HepG2 (cell line): ENCODE results near the gene ADAM19. TPM values are rescaled to one million over a fixed set of nuclear protein-coding genes. Genes with fewer than 3 reads are reported as not detected.

Experiments used
- ATAC-seq: fragments of 200-7000 bp; cut with Tn5 transposase; 3 replicates; pipeline ENCODE4 v1.9.1; 2020; ENCODE audit warnings: mild to moderate bottlenecking, moderate library complexity
- BruUV-seq: library from RNA; stranded (reverse); fragments of 400-500 nt; replicated peaks from 2 replicates; lab custom pipeline; 2021; lab: Mats Ljungman, UMichigan
- CTCF ChIA-PET: fragments of 300-600 bp; formaldehyde crosslinking; extraction: SDS; loops from one replicate; lab custom pipeline; 2021; ENCODE audit warnings: low total read pairs, inconsistent platforms, low intra/inter-chr PET ratio; lab: Yijun Ruan, JAX
- POLR2A ChIA-PET: fragments of 350-600 bp; sonication (Branson Sonifier 250); formaldehyde crosslinking; loops from one replicate; lab custom pipeline; 2020; ENCODE audit warnings: antibody characterized with exemption, inconsistent platforms; lab: Yijun Ruan, JAX
- DNase-seq: peaks from one replicate; pipeline ENCODE4 v3.0.0-alpha.2; 2015; ENCODE audit warnings: low spot score
- FAIRE-seq: peaks from 3 replicates; lab custom pipeline; 2011; peaks lifted over from hg19 to GRCh38; lab: Jason Lieb, UNC
- H2AFZ ChIP-seq: one replicate; pipeline ENCODE4 v1.6.1; 2011; ENCODE audit warnings: low read length, inconsistent platforms
- H3K27ac ChIP-seq: fragments of 300-600 bp; 3 replicates; pipeline ENCODE4 v1.8.0; 2011; ENCODE audit warnings: mixed run types, mild to moderate bottlenecking, mixed read lengths, low read length, inconsistent platforms; ENCODE audit not compliant: insufficient read depth; ENCODE audit errors: extremely low read length
- H3K27me3 ChIP-seq, 2 experiments: fragments of 200-600 bp in 1 of 2; 2 replicates in 1 of 2; 3 replicates in 1 of 2; pipeline versions ENCODE4 v1.6.0 to v1.8.0; 2011; ENCODE audit warnings: low read length in 2 of 2, mild to moderate bottlenecking in 2 of 2, moderate library complexity in 2 of 2, inconsistent platforms in 1 of 2; ENCODE audit not compliant: insufficient read depth in 2 of 2, control insufficient read depth in 1 of 2
- H3K36me3 ChIP-seq, 2 experiments: fragments of 200-600 bp in 1 of 2; replicated peaks in 1 of 2; 2 replicates in 1 of 2; 3 replicates in 1 of 2; pipeline versions ENCODE4 v1.5.1 to v1.8.0; 2011; ENCODE audit warnings: low read length in 2 of 2, inconsistent platforms in 1 of 2; ENCODE audit not compliant: insufficient read depth in 2 of 2, control insufficient read depth in 1 of 2
- H3K4me1 ChIP-seq: 2 replicates; pipeline ENCODE4 v1.5.1; 2012; ENCODE audit warnings: low read length, inconsistent platforms; ENCODE audit not compliant: insufficient read depth
- H3K4me2 ChIP-seq: 2 replicates; pipeline ENCODE4 v1.6.0; 2011; ENCODE audit warnings: low read depth, low read length, inconsistent platforms
- H3K4me3 ChIP-seq, 3 experiments: fragments of 200-600 bp in 1 of 3; sonication (generic), shearing (Covaris generic) in 1 of 3; replicated peaks in 1 of 3; 2 replicates each; pipeline ENCODE4 v1.5.1; 2011 to 2016; ENCODE audit warnings: low read length in 3 of 3, inconsistent platforms in 2 of 3, low read depth in 2 of 3, mild to moderate bottlenecking in 2 of 3, control low read depth in 1 of 3, mixed read lengths in 1 of 3; ENCODE audit not compliant: insufficient read depth in 1 of 3
- H3K79me2 ChIP-seq: one replicate; pipeline ENCODE4 v1.6.1; 2011; ENCODE audit warnings: low read length, inconsistent platforms; ENCODE audit not compliant: insufficient read depth
- H3K9ac ChIP-seq: 2 replicates; pipeline ENCODE4 v1.6.0; 2011; ENCODE audit warnings: mild to moderate bottlenecking, low read depth, low read length, inconsistent platforms; ENCODE audit not compliant: insufficient read depth
- H3K9me3 ChIP-seq: 2 replicates; pipeline ENCODE4 v1.5.1; 2012; ENCODE audit warnings: mild to moderate bottlenecking, low read length
- H4K20me1 ChIP-seq: 2 replicates; pipeline ENCODE4 v1.6.0; 2011; ENCODE audit warnings: inconsistent platforms, mild to moderate bottlenecking, low read length, moderate library complexity; ENCODE audit not compliant: insufficient read depth
- CREM ChIP-seq, 2 experiments: sonication (generic) in 1 of 2; formaldehyde crosslinking in 1 of 2; IDR thresholded peaks; 2 replicates each; pipeline versions ENCODE4 v1.4.0 to v1.6.1; 2016 to 2020; ENCODE audit warnings: antibody characterized with exemption in 1 of 2, mild to moderate bottlenecking in 1 of 2, missing genetic modification reagents in 1 of 2
- DNMT1 ChIP-seq: sonication (generic); formaldehyde crosslinking; IDR thresholded peaks from 2 replicates; pipeline ENCODE4 v1.5.1; 2020; ENCODE audit warnings: mild to moderate bottlenecking, missing genetic modification reagents
- DR1 ChIP-seq: sonication (generic); formaldehyde crosslinking; IDR thresholded peaks from 2 replicates; pipeline ENCODE4 v1.8.0; 2021; ENCODE audit warnings: mild to moderate bottlenecking, missing genetic modification reagents, inconsistent platforms
- FIP1L1 ChIP-seq: fragments of 200-400 bp; formaldehyde crosslinking; IDR thresholded peaks from 2 replicates; pipeline ENCODE4 v1.6.1; 2018; ENCODE audit warnings: low read depth, mild to moderate bottlenecking, low read length, moderate library complexity, borderline replicate concordance; ENCODE audit not compliant: insufficient read depth
- FOXK2 ChIP-seq: fragments of 450-650 bp; IDR thresholded peaks from 2 replicates; pipeline ENCODE4 v1.6.1; 2016
- MATR3 ChIP-seq: sonication (generic); formaldehyde crosslinking; IDR thresholded peaks from 2 replicates; pipeline ENCODE4 v1.4.0; 2020; ENCODE audit warnings: missing genetic modification reagents
- MXD4 ChIP-seq: IDR thresholded peaks from 2 replicates; pipeline ENCODE4 v1.6.1; 2016; ENCODE audit warnings: mild to moderate bottlenecking, missing biosample characterization, missing genetic modification reagents
- RFX5 ChIP-seq: IDR thresholded peaks from 2 replicates; pipeline ENCODE4 v1.6.1; 2011; ENCODE audit warnings: low read depth, low read length, improper control_type of control experiment
- SAFB2 ChIP-seq: sonication (generic); formaldehyde crosslinking; IDR thresholded peaks from 2 replicates; pipeline ENCODE4 v1.5.1; 2020; ENCODE audit warnings: missing genetic modification reagents, low read depth, mild to moderate bottlenecking, borderline replicate concordance
- STAG1 ChIP-seq: sonication (generic); formaldehyde crosslinking; IDR thresholded peaks from 2 replicates; pipeline ENCODE4 v1.4.0; 2020; ENCODE audit warnings: missing genetic modification reagents
- TEAD2 ChIP-seq: sonication (generic); formaldehyde crosslinking; IDR thresholded peaks from 2 replicates; pipeline ENCODE4 v1.9.0; 2021; ENCODE audit warnings: missing genetic modification reagents
- ZNF180 ChIP-seq: sonication (generic); formaldehyde crosslinking; IDR thresholded peaks from 2 replicates; pipeline ENCODE4 v1.4.0; 2020; ENCODE audit warnings: low read depth, missing genetic modification reagents, borderline replicate concordance
- ZNF33B ChIP-seq: sonication (generic); formaldehyde crosslinking; IDR thresholded peaks from 2 replicates; pipeline ENCODE4 v1.5.1; 2020; ENCODE audit warnings: mild to moderate bottlenecking, missing genetic modification reagents
- ZNF549 ChIP-seq: sonication (generic); formaldehyde crosslinking; IDR thresholded peaks from 2 replicates; pipeline ENCODE4 v1.5.0; 2020; ENCODE audit warnings: missing genetic modification reagents
- ZNF562 ChIP-seq: sonication (generic); formaldehyde crosslinking; IDR thresholded peaks from 2 replicates; pipeline ENCODE4 v1.8.0; 2022; ENCODE audit warnings: missing genetic modification reagents, borderline replicate concordance
- ZNF781 ChIP-seq: sonication (generic); formaldehyde crosslinking; IDR thresholded peaks from 2 replicates; pipeline ENCODE4 v1.5.1; 2020; ENCODE audit warnings: borderline replicate concordance, mild to moderate bottlenecking, missing genetic modification reagents; ENCODE audit errors: not compliant biosample characterization
- WGBS: methylation state at CpG from one replicate; pipeline ENCODE4 v1.1.6; 2017; ENCODE audit warnings: low lambda C conversion rate; 5-methylcytosine and 5-hydroxymethylcytosine counted together
- in situ Hi-C: cut with HindIII; loops from 2 replicates; pipeline ENCODE4 v1.10.0; 2017; ENCODE audit warnings: low pct_unique_long_range_greater_than_20kb; ENCODE audit not compliant: extremely low pct_ligation_motif_present
- intact Hi-C: fragments of 100-400 bp; cut with micrococcal nuclease; formaldehyde crosslinking; loops from one replicate; pipeline ENCODE4 v1.10.0; 2022; ENCODE audit not compliant: unreplicated experiment
- polyA plus RNA-seq, 8 experiments: library from polyadenylated mRNA; depleted of rRNA in 3 of 8; stranded (reverse) in 7 of 8; unstranded in 1 of 8; fragments of >200 nt; fragmentation: Illumina TruSeq in 4 of 8; extraction: Trizol in 4 of 8; gene quantifications; 2 replicates each; pipeline versions ENCODE4 v1.2.1 to v1.2.3, GENCODE V29; 2011 to 2016; ENCODE audit warnings: low read depth in 4 of 8, missing spikeins in 1 of 8, mixed read lengths in 1 of 8; ENCODE audit not compliant: insufficient read depth in 1 of 8
- total RNA-seq, 5 experiments: library from RNA; depleted of rRNA; stranded (reverse); fragments of >200 nt; fragmentation: Illumina TruSeq; extraction: Trizol; gene quantifications; 2 replicates each; pipeline ENCODE4 v1.2.3, GENCODE V29; 2016; ENCODE audit warnings: low read depth in 1 of 5
- TF ChIP-seq, protein P1 (sequence below): IDR thresholded peaks from 2 replicates; pipeline ENCODE4 v1.6.1; 2016; ENCODE audit warnings: missing compliant biosample characterization, missing genetic modification reagents, borderline replicate concordance

ADAM19 gene
- total and polyA plus RNA-seq, 2 of the 13 experiments (the other 11 are each of a cell fraction or from before 2014, with no cell fraction given), result 0.38 to 0.74 TPM

DNA sequence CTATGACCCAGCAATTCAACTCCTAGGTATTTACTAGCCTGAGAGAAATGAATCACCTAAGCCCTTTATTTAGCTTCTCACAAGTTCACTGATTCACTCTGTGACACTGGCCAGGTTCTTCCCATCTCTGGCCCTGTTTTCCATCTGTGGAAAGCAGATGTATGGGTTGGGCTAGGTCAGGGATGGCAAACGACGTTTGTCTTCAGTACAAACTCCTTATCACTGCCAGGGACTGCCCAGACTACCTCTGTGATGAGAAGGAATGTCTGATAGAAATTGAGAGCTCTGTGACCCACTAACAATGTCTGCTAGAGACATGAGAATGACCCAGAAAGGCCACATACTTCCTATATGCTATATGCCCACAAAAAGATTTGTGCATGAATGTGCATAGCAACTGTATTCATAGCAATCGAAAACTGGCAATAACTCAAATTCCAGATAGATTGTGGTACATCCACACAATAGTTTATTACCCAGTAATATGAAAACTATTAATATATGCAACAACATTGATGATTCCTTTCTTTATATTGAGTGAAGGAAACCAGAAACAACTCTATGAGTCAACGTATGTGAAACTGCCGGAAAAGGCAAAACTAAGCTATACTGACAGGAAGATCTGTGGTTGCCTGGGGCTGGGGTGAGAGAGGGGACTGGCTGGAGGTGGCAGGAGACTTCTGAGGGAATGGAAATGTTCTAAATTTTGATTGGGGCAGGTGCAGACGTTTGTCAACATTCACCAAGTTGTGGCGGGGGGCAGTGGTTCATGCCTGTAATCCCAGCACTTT lies 32.0 kb upstream of the ADAM19 start:
- H2AFZ ChIP-seq, result no peak overlapping the region

DNA sequence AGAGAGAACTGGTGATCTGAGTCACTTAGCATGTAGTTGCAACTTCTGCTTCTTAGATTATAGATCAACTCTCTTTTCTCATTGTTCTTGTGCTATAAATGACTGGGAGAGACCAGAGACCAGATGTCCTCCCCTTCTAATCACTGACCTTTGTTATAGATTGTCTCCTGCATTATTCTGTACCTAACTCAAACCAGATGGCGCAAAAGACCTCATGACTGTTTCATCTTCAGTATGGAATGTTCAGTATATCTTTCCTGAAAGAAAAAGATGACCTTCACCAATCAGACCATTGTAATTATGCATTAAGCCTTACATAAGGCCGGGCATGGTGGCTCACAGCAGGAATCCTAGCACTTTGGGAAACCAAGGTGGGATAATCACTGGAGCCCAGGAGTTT lies 30.5 kb upstream of the ADAM19 start:
- POLR2A ChIA-PET, result no interaction called here
- H3K4me1 ChIP-seq, result no peaks in the 10 kb centered on the region
- H3K36me3 ChIP-seq, result no peaks in the 10 kb centered on the region
- no peak overlapping the region for H2AFZ ChIP-seq
- in situ Hi-C loops (no loop called here), intact Hi-C loops (no loop called here)
- BruUV-seq, result no TSS peak
- WGBS, result 39% methylated on average over 2 of the region's 2 CpGs
- FAIRE-seq (no peak), ATAC-seq (no peak), DNase-seq (no peak)
- CTCF ChIA-PET, result no interaction called here
- no peaks in the 10 kb centered on the region for H3K79me2 ChIP-seq
- H3K4me3 ChIP-seq, result no peak overlapping the region
- H3K4me2 ChIP-seq, result no peak overlapping the region
- H3K27ac ChIP-seq, result no peak overlapping the region
- no peak overlapping the region for H3K9ac ChIP-seq
- H4K20me1 ChIP-seq, result no peaks in the 10 kb centered on the region
- H3K27me3 ChIP-seq, result no peaks in the 10 kb centered on the region; a peak in 1 of 5 replicates
- TF ChIP-seq ZNF562 (CRISPR knock-in tag) (no peak), FIP1L1 (no peak), ZNF33B (CRISPR knock-in tag) (no peak), MXD4 (CRISPR knock-in tag) (no peak), ZNF180 (CRISPR knock-in tag) (no peak), RFX5 (no peak), TEAD2 (CRISPR knock-in tag) (no peak), FOXK2 (no peak), DR1 (CRISPR knock-in tag) (no peak), DNMT1 (no peak), CREM (IDR thresholded peaks at IDR 0.05) (no peak), CREM (CRISPR knock-in tag; IDR thresholded peaks at IDR 0.05) (no peak), STAG1 (CRISPR knock-in tag) (no peak), ZNF781 (CRISPR knock-in tag) (no peak)
- TF ChIP-seq, protein P1, sequence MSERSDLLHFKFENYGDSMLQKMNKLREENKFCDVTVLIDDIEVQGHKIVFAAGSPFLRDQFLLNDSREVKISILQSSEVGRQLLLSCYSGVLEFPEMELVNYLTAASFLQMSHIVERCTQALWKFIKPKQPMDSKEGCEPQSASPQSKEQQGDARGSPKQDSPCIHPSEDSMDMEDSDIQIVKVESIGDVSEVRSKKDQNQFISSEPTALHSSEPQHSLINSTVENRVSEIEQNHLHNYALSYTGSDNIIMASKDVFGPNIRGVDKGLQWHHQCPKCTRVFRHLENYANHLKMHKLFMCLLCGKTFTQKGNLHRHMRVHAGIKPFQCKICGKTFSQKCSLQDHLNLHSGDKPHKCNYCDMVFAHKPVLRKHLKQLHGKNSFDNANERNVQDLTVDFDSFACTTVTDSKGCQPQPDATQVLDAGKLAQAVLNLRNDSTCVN (CRISPR knock-in tag), result no peak
- no peaks in the 10 kb centered on the region for H3K9me3 ChIP-seq

More for the DNA sequence above, 32.0 kb upstream of the ADAM19 start:
- Histone ChIP-seq H3K36me3 (no peaks in the 10 kb centered on the region), H3K4me3 (no peak overlapping the region), H3K4me1 (no peaks in the 10 kb centered on the region), H3K9me3 (no peaks in the 10 kb centered on the region), H3K27me3 (no peaks in the 10 kb centered on the region; a peak in 1 of 5 replicates), H3K79me2 (no peaks in the 10 kb centered on the region), H3K9ac (no peak overlapping the region), H3K27ac (no peak overlapping the region), H3K4me2 (no peak overlapping the region), H4K20me1 (no peaks in the 10 kb centered on the region)
- in situ Hi-C loops, result no loop called here
- DNase-seq (no peak), ATAC-seq (no peak), FAIRE-seq (no peak)
- TF ChIP-seq MATR3 (no peak), ZNF549 (CRISPR knock-in tag) (no peak), SAFB2 (CRISPR knock-in tag) (no peak)
- ChIA-PET POLR2A (no interaction called here), CTCF (no interaction called here)
- intact Hi-C loops, result no loop called here
- 38% methylated on average over 7 of the region's 7 CpGs for WGBS
- BruUV-seq, result no TSS peak
